ENCODE data around the gene PLPPR5.

GRCh38 chr1:98919652-98920051 lies 85.0 kb downstream of the PLPPR5 start:
- TF ChIP-seq CTCF (IDR thresholded peaks at IDR 0.05 in 8 of 11, conservative IDR thresholded peaks at IDR 0.05 in 3 of 11), result no peak
- no peak for TF ChIP-seq POLR2A (IDR thresholded peaks at IDR 0.05)
